ENCODE measurements around the gene C10orf71.

The C10orf71 gene

GRCh38 chr10:49310901-49311554 lies 12.1 kb downstream of the C10orf71 start:
- H3K27ac Mint-ChIP-seq: no peak overlapping the region
- H3K36me3 Mint-ChIP-seq (ENCODE audit: low read depth): no peaks in the 10 kb centered on the region
- peaks cover 17% of the 10 kb centered on the region for H3K27me3 Mint-ChIP-seq (ENCODE audit: low read depth)

GRCh38 chr10:49311555-49312236 lies 12.7 kb downstream of the C10orf71 start:
- no peaks in the 10 kb centered on the region for H3K36me3 Mint-ChIP-seq (ENCODE audit: low read depth)
- H3K4me3 Mint-ChIP-seq: no peak overlapping the region

More at GRCh38 chr10:49310901-49311554, 12.1 kb downstream of the C10orf71 start:
- Mint-ChIP-seq H3K4me1 (ENCODE audit: low read depth) (peaks cover 16% of the 10 kb centered on the region), H3K9me3 (no peaks in the 10 kb centered on the region), H3K4me3 (no peak overlapping the region)

GRCh38 chr10:49312246-49312869 lies 13.4 kb downstream of the C10orf71 start:
- H3K4me1 Mint-ChIP-seq (ENCODE audit: low read depth): peaks cover 16% of the 10 kb centered on the region
- no peaks in the 10 kb centered on the region for H3K36me3 Mint-ChIP-seq (ENCODE audit: low read depth)
- peaks cover 17% of the 10 kb centered on the region for H3K27me3 Mint-ChIP-seq (ENCODE audit: low read depth)
- H3K27ac Mint-ChIP-seq: no peak overlapping the region
- no peaks in the 10 kb centered on the region for H3K9me3 Mint-ChIP-seq
- no peak overlapping the region for H3K4me3 Mint-ChIP-seq

More at GRCh38 chr10:49311555-49312236, 12.7 kb downstream of the C10orf71 start:
- H3K4me1 Mint-ChIP-seq (ENCODE audit: low read depth): peaks cover 16% of the 10 kb centered on the region
- no peak overlapping the region for H3K27ac Mint-ChIP-seq
- peaks cover 17% of the 10 kb centered on the region for H3K27me3 Mint-ChIP-seq (ENCODE audit: low read depth)
- H3K9me3 Mint-ChIP-seq: no peaks in the 10 kb centered on the region

DNA sequence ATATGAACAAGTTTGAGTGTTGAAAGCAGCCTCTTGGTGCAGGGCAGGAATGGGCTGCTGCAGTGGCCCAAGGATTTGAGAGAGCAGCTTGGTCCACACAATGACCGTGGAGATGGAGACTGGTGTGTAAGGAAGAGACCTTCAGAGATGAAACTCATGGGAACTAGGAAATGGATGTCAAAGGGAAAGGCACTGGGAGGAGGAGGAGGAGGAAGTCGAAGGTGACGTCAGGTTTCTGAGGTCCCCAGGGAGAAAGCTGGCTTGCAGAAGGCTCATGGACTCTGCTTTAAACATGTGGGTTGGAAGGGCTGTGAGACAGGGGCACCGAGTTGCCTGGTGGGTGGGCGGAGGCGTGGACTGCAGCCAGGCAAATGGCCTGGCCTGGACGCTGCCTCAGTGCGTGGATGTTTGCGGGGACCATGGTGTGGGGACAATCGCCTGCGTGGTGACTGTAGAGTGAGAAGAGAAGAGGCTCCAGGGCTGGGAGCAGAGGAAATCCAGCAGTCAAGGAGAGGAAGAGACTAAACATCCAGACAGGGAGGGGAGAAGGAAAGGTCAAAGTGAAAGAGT lies 14.6 kb downstream of the C10orf71 start:
- no peaks in the 10 kb centered on the region for H3K9me3 Mint-ChIP-seq
- H3K27me3 Mint-ChIP-seq (ENCODE audit: low read depth): peaks cover 17% of the 10 kb centered on the region
- no peak overlapping the region for H3K27ac Mint-ChIP-seq
- no peaks in the 10 kb centered on the region for H3K36me3 Mint-ChIP-seq (ENCODE audit: low read depth)
- peaks cover 16% of the 10 kb centered on the region for H3K4me1 Mint-ChIP-seq (ENCODE audit: low read depth)
- H3K4me3 Mint-ChIP-seq: no peak overlapping the region

GRCh38 chr10:49314806-49315205 lies 15.8 kb downstream of the C10orf71 start:
- peaks cover 17% of the 10 kb centered on the region for H3K27me3 Mint-ChIP-seq (ENCODE audit: low read depth)
- peaks cover 10% of the 10 kb centered on the region for H3K4me1 Mint-ChIP-seq (ENCODE audit: low read depth)
- H3K36me3 Mint-ChIP-seq (ENCODE audit: low read depth): no peaks in the 10 kb centered on the region
- H3K9me3 Mint-ChIP-seq: no peaks in the 10 kb centered on the region
- H3K27ac Mint-ChIP-seq: no peak overlapping the region
- no peak overlapping the region for H3K4me3 Mint-ChIP-seq

DNA sequence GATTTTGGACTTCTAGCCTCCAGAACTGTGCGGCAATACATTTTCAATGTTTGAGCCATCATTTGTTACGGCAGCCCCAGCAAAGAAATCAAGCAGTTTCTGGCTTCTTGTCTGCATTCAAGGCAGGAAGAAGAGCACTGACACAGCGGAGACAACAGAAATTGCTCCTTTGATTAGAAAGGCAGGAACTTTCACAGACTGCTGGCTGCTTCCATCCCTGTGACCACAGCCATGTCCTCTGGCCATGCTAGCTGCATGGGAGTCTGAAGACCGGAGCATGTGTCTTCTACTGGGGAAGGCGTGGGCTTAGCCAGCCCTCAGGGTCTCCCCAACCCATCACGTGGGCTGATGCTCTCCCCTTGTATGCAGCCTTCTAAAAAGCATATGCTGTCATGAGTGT lies 19.1 kb downstream of the C10orf71 start:
- Mint-ChIP-seq H3K36me3 (ENCODE audit: low read depth) (no peaks in the 10 kb centered on the region), H3K4me3 (no peak overlapping the region), H3K27ac (no peak overlapping the region), H3K27me3 (ENCODE audit: low read depth) (peaks cover 8% of the 10 kb centered on the region), H3K9me3 (no peaks in the 10 kb centered on the region), H3K4me1 (ENCODE audit: low read depth) (no peaks in the 10 kb centered on the region)

GRCh38 chr10:49318755-49319154 lies 19.8 kb downstream of the C10orf71 start:
- no peaks in the 10 kb centered on the region for H3K4me1 Mint-ChIP-seq (ENCODE audit: low read depth)
- no peak overlapping the region for H3K27ac Mint-ChIP-seq
- H3K36me3 Mint-ChIP-seq (ENCODE audit: low read depth): no peaks in the 10 kb centered on the region
- peaks cover 2% of the 10 kb centered on the region for H3K27me3 Mint-ChIP-seq (ENCODE audit: low read depth)
- no peaks in the 10 kb centered on the region for H3K9me3 Mint-ChIP-seq
- H3K4me3 Mint-ChIP-seq: no peak overlapping the region

DNA sequence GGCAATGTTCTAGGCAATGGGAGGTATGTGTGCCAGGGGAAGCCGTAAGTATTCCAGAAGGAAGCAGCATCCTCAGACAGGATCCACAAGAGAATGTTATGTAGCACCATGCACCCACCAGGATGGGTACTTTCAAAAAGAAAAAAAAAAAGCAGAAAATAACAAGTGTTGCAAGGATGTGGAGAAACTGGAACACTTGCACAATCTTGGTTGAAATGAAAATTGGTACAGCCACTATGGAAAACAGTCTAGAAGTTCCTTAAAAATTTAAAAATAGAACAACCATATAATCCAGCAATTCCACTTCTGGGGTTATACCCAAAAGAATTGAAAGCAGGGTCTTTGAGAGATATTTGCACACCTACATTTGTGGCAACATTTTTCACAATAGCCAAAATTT lies 20.2 kb downstream of the C10orf71 start:
- no peak overlapping the region for H3K4me3 Mint-ChIP-seq
- no peaks in the 10 kb centered on the region for H3K9me3 Mint-ChIP-seq
- no peaks in the 10 kb centered on the region for H3K4me1 Mint-ChIP-seq (ENCODE audit: low read depth)
- no peaks in the 10 kb centered on the region for H3K27me3 Mint-ChIP-seq (ENCODE audit: low read depth)
- H3K36me3 Mint-ChIP-seq (ENCODE audit: low read depth): no peaks in the 10 kb centered on the region
- no peak overlapping the region for H3K27ac Mint-ChIP-seq

GRCh38 chr10:49320191-49320590 lies 21.2 kb downstream of the C10orf71 start:
- H3K4me1 Mint-ChIP-seq (ENCODE audit: low read depth): no peaks in the 10 kb centered on the region
- no peak overlapping the region for H3K4me3 Mint-ChIP-seq
- H3K27ac Mint-ChIP-seq: no peak overlapping the region
- no peaks in the 10 kb centered on the region for H3K27me3 Mint-ChIP-seq (ENCODE audit: low read depth)
- H3K9me3 Mint-ChIP-seq: no peaks in the 10 kb centered on the region
- no peaks in the 10 kb centered on the region for H3K36me3 Mint-ChIP-seq (ENCODE audit: low read depth)

DNA sequence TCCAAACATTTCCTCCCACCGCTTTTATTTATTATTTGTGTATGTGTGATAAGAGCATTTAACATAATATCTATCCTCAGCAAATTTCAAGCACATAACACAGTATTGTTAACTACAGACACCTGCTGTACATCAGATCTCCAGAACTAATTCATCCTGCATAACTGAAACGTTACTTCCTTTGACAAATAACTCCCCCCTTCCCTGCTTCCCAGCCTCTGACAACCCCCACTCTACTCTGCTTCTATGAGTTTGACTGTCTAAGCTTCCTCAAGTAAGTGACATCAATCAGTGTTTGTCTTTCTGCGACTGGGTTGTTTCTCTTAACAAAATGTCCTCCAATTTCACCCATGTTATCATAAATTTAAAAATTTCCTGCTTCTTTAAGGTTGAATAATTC lies 22.1 kb downstream of the C10orf71 start:
- H3K27me3 Mint-ChIP-seq (ENCODE audit: low read depth): no peaks in the 10 kb centered on the region
- no peak overlapping the region for H3K27ac Mint-ChIP-seq
- no peak overlapping the region for H3K4me3 Mint-ChIP-seq
- no peaks in the 10 kb centered on the region for H3K36me3 Mint-ChIP-seq (ENCODE audit: low read depth)
- no peaks in the 10 kb centered on the region for H3K4me1 Mint-ChIP-seq (ENCODE audit: low read depth)
- no peaks in the 10 kb centered on the region for H3K9me3 Mint-ChIP-seq

DNA sequence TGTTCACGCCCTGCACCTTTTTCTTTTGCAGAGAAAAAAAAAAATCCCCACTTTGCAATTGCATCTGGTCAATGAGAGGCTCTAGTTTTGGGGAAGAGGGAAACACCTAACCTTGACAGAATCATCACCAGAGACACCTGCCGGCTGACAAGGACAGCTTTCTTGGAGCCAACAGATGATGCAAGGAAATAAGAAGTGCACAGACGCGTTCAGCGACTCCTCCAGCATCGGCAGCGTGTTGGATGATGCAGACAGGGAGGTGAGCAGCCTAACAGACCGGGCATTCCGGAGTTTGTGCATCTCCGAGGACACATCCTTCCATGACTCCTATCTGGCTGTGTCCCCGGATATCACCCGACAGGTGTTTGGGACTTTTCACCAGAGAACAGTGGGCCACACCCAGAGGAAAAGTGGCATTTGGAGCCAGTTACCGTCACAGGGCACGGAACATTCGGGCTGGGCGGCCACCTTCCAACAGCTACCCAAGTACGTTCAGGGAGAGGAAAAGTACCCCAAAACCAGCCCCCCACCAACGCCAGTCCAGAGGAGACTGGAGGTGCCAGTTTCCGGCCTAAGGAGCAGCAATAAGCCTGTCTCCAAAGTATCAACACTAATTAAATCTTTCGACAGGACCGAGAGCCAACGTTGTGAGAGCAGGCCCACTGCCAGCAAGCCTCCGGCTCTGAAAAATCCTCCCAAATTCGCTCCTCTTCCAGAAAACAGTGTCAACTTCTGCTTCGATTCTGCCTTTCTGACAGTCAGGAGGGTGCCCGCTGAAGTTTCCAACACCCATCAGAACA lies 23.6 kb downstream of the C10orf71 start:
- Mint-ChIP-seq H3K4me3 (no peak overlapping the region), H3K27ac (no peak overlapping the region), H3K27me3 (ENCODE audit: low read depth) (no peaks in the 10 kb centered on the region), H3K36me3 (ENCODE audit: low read depth) (no peaks in the 10 kb centered on the region), H3K4me1 (ENCODE audit: low read depth) (no peaks in the 10 kb centered on the region), H3K9me3 (no peaks in the 10 kb centered on the region)

GRCh38 chr10:49323171-49323895 lies 24.4 kb downstream of the C10orf71 start:
- no peak overlapping the region for H3K4me3 Mint-ChIP-seq
- no peaks in the 10 kb centered on the region for H3K4me1 Mint-ChIP-seq (ENCODE audit: low read depth)
- H3K9me3 Mint-ChIP-seq: no peaks in the 10 kb centered on the region
- no peaks in the 10 kb centered on the region for H3K27me3 Mint-ChIP-seq (ENCODE audit: low read depth)
- H3K36me3 Mint-ChIP-seq (ENCODE audit: low read depth): no peaks in the 10 kb centered on the region
- H3K27ac Mint-ChIP-seq: no peak overlapping the region

DNA sequence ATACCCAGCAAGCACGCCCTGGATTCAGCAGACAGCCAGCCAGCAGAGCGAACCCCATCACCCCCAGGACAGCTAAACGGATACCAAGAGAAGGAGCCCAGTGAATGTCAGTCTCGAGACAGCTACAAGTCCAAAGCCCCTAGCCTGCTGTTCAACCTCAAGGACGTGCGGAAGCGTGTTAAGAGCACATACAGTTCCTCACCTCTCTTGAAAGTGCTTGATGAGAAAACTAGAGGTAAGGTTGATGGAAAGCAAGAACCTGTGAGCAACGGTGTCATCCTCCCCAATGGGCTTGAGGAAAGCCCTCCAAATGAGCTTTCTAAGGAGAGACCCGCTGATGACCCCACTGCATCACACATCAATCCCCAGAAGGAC lies 24.9 kb downstream of the C10orf71 start:
- Mint-ChIP-seq H3K36me3 (ENCODE audit: low read depth) (no peaks in the 10 kb centered on the region), H3K9me3 (no peaks in the 10 kb centered on the region), H3K27me3 (ENCODE audit: low read depth) (no peaks in the 10 kb centered on the region), H3K27ac (no peak overlapping the region), H3K4me3 (no peak overlapping the region), H3K4me1 (ENCODE audit: low read depth) (no peaks in the 10 kb centered on the region)

- H3K27ac Mint-ChIP-seq: no peak overlapping the region
These were observed 25.7 kb downstream of the C10orf71 start for GRCh38 chr10:49324711-49325110.

More at GRCh38 chr10:49324711-49325110, 25.7 kb downstream of the C10orf71 start:
- Mint-ChIP-seq H3K4me3 (no peak overlapping the region), H3K9me3 (no peaks in the 10 kb centered on the region), H3K27me3 (ENCODE audit: low read depth) (no peaks in the 10 kb centered on the region), H3K4me1 (ENCODE audit: low read depth) (no peaks in the 10 kb centered on the region), H3K36me3 (ENCODE audit: low read depth) (no peaks in the 10 kb centered on the region)

Data from T-helper 1 cell treated with Interleukin-12 subunit alpha and Interleukin-12 subunit beta and Interleukin-4 antibody, amounts not matched to agents 30 μg/mL and 1 μg/mL, for 36 hours (primary cell).